Measurements from ENCODE around the gene ERV3-1.

DNA sequence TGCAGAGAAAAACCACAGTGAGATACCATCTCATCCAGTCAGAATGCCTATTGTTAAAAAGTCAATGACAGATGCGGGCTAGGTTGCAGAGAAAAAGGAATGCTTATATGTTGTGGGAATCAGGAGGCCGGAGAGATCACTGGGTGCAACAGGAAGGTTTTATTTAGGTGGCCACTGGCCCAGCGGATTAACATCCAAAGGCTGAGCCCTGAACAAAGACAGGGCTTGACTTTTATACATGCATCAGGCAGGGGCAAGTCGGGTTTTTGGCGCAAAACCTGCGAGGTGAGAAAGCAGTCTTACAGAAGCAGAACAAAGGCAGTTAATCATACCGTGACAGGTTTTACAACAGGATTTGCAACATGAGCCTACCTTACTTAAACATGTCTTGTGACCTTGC is 16.3 kb downstream of the ERV3-1 start:
- TF ChIP-seq HOXC10 (CRISPR knock-in tag; IDR thresholded peaks at IDR 0.05) (no peak), KLF10 (tag by site-specific recombination; IDR thresholded peaks at IDR 0.05) (no peak), ZNF248 (tag by site-specific recombination; IDR thresholded peaks at IDR 0.05) (no peak), ZNF169 (tag by site-specific recombination; IDR thresholded peaks at IDR 0.05) (no peak), ZNF140 (tag by site-specific recombination; IDR thresholded peaks at IDR 0.05) (no peak)
- TF ChIP-seq, protein P1, sequence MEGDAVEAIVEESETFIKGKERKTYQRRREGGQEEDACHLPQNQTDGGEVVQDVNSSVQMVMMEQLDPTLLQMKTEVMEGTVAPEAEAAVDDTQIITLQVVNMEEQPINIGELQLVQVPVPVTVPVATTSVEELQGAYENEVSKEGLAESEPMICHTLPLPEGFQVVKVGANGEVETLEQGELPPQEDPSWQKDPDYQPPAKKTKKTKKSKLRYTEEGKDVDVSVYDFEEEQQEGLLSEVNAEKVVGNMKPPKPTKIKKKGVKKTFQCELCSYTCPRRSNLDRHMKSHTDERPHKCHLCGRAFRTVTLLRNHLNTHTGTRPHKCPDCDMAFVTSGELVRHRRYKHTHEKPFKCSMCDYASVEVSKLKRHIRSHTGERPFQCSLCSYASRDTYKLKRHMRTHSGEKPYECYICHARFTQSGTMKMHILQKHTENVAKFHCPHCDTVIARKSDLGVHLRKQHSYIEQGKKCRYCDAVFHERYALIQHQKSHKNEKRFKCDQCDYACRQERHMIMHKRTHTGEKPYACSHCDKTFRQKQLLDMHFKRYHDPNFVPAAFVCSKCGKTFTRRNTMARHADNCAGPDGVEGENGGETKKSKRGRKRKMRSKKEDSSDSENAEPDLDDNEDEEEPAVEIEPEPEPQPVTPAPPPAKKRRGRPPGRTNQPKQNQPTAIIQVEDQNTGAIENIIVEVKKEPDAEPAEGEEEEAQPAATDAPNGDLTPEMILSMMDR (tag by site-specific recombination; IDR thresholded peaks at IDR 0.05) = no peak
- TF ChIP-seq, protein P2, sequence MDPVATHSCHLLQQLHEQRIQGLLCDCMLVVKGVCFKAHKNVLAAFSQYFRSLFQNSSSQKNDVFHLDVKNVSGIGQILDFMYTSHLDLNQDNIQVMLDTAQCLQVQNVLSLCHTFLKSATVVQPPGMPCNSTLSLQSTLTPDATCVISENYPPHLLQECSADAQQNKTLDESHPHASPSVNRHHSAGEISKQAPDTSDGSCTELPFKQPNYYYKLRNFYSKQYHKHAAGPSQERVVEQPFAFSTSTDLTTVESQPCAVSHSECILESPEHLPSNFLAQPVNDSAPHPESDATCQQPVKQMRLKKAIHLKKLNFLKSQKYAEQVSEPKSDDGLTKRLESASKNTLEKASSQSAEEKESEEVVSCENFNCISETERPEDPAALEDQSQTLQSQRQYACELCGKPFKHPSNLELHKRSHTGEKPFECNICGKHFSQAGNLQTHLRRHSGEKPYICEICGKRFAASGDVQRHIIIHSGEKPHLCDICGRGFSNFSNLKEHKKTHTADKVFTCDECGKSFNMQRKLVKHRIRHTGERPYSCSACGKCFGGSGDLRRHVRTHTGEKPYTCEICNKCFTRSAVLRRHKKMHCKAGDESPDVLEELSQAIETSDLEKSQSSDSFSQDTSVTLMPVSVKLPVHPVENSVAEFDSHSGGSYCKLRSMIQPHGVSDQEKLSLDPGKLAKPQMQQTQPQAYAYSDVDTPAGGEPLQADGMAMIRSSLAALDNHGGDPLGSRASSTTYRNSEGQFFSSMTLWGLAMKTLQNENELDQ (tag by site-specific recombination; IDR thresholded peaks at IDR 0.05; ENCODE audit: low read depth) = no peak

All from HEK293 (cell line).